Effector CD8-positive, alpha-beta T cell (primary cell): ENCODE data around the gene STARD7.
"Not testable (repeated sequence)": the region's sequence is repeated elsewhere in the genome, so short reads cannot be mapped to it uniquely, and the experiment has no call there.

Experiments used
- DNase-seq: peaks from one replicate; lab custom pipeline; 2025; lab: John Stamatoyannopoulos, UW
- total RNA-seq, 4 experiments: gene quantifications; one replicate each; lab custom pipeline; 2026; lab: John Stamatoyannopoulos, UW

STARD7 gene
- 138 to 330 (median 222) reads per million in 4 experiments for total RNA-seq

GRCh38 chr2:96208143-96209010, at the start of gene STARD7:
TSS of gene STARD7 (minus strand) at chr2:96208827. CDS start at chr2:96208434, 393 bp downstream.
- peak; percentile 92 for DNase-seq

GRCh38 chr2:96257744-96258143, 49.1 kb upstream of the STARD7 start:
- not testable (repeated sequence) for DNase-seq

- no peak for DNase-seq
Measured at GRCh38 chr2:96256611-96257113, 48.0 kb upstream of the STARD7 start.

- DNase-seq = no peak
Measured at GRCh38 chr2:96254571-96254970, 45.9 kb upstream of the STARD7 start.

- DNase-seq = no peak
Measured at GRCh38 chr2:96253006-96253405, 44.4 kb upstream of the STARD7 start.

- DNase-seq = no peak
Measured at GRCh38 chr2:96252526-96252925, 43.9 kb upstream of the STARD7 start.

- no peak for DNase-seq
Measured at GRCh38 chr2:96251721-96252292, 43.2 kb upstream of the STARD7 start.

- no peak for DNase-seq
Measured at GRCh38 chr2:96250188-96250587, 41.6 kb upstream of the STARD7 start.

GRCh38 chr2:96249654-96250053, 41.0 kb upstream of the STARD7 start:
- DNase-seq = no peak

- no peak for DNase-seq
Measured at GRCh38 chr2:96248624-96249023, 40.0 kb upstream of the STARD7 start.

- no peak for DNase-seq
Measured at GRCh38 chr2:96247896-96248295, 39.3 kb upstream of the STARD7 start.

- no peak for DNase-seq
Measured at GRCh38 chr2:96247009-96247408, 38.4 kb upstream of the STARD7 start.

- DNase-seq = no peak
Measured at GRCh38 chr2:96245609-96246390, 37.2 kb upstream of the STARD7 start.

GRCh38 chr2:96243843-96244242, 35.2 kb upstream of the STARD7 start:
- no peak for DNase-seq

- DNase-seq = peak; percentile 10
Measured at GRCh38 chr2:96241900-96242611, 33.4 kb upstream of the STARD7 start.

- DNase-seq = no peak
Measured at GRCh38 chr2:96241227-96241626, 32.6 kb upstream of the STARD7 start.

- DNase-seq = no peak
Measured at GRCh38 chr2:96240341-96241038, 31.9 kb upstream of the STARD7 start.

GRCh38 chr2:96239745-96240264, 31.2 kb upstream of the STARD7 start:
- no peak for DNase-seq

- DNase-seq = no peak
Measured at GRCh38 chr2:96239091-96239490, 30.5 kb upstream of the STARD7 start.

GRCh38 chr2:96238266-96238665, 29.6 kb upstream of the STARD7 start:
- DNase-seq = no peak

- DNase-seq = no peak
Measured at GRCh38 chr2:96236882-96237281, 28.3 kb upstream of the STARD7 start.
